K562 (cell line): ENCODE measurements around the gene GATC. TPM values are rescaled to one million over a fixed set of nuclear protein-coding genes. Genes with fewer than 3 reads are reported as not detected.

Experiments used
- ATAC-seq: fragments of 200-7000 bp; cut with Tn5 transposase; 3 replicates; pipeline ENCODE4 v1.9.1; 2020; ENCODE audit warnings: moderate library complexity
- BruUV-seq: library from RNA; stranded (reverse); fragments of 400-500 nt; replicated peaks from 2 replicates; lab custom pipeline; 2021; lab: Mats Ljungman, UMichigan
- CTCF ChIA-PET: fragments of 300-600 bp; formaldehyde crosslinking; extraction: SDS; loops from one replicate; lab custom pipeline; 2021; ENCODE audit warnings: low intra/inter-chr PET ratio; lab: Yijun Ruan, JAX
- POLR2A ChIA-PET: fragments of 300-600, 350-650 bp; sonication (Branson Sonifier 250); formaldehyde crosslinking; extraction: SDS; loops from one replicate; lab custom pipeline; 2021; ENCODE audit warnings: antibody characterized with exemption, inconsistent platforms; lab: Yijun Ruan, JAX
- DNase-seq, 4 experiments: peaks; one replicate each; pipeline versions ENCODE4 v3.0.0 to v3.0.0-alpha.2; 2011 to 2018; ENCODE audit warnings: low spot score in 3 of 4, mixed read lengths in 3 of 4; ENCODE audit errors: extremely low read depth in 1 of 4
- FAIRE-seq: peaks from 2 replicates; lab custom pipeline; 2011; peaks lifted over from hg19 to GRCh38; lab: Jason Lieb, UNC
- H2AFZ ChIP-seq: 2 replicates; pipeline ENCODE4 v1.6.0; 2011; ENCODE audit warnings: low read depth, low read length, control low read depth, inconsistent platforms
- H3K27ac ChIP-seq: fragments of 200-600 bp; 3 replicates; pipeline ENCODE4 v1.8.0; 2011; ENCODE audit warnings: low read depth, mild to moderate bottlenecking, control low read depth, inconsistent platforms, low read length, moderate library complexity, mixed read lengths; ENCODE audit errors: extremely low read depth
- H3K27me3 ChIP-seq, 2 experiments: fragments of 300-600 bp in 1 of 2; 2 replicates in 1 of 2; 3 replicates in 1 of 2; pipeline versions ENCODE4 v1.6.0 to v1.8.0; 2011; ENCODE audit warnings: inconsistent platforms in 2 of 2, low read length in 2 of 2, mild to moderate bottlenecking in 1 of 2, mixed read lengths in 1 of 2, moderate library complexity in 1 of 2; ENCODE audit not compliant: control insufficient read depth in 2 of 2, insufficient read depth in 2 of 2
- H3K36me3 ChIP-seq: fragments of 300-600 bp; 3 replicates; pipeline ENCODE4 v1.8.0; 2011; ENCODE audit warnings: mild to moderate bottlenecking, low read length, inconsistent platforms; ENCODE audit not compliant: control insufficient read depth, insufficient read depth
- H3K4me1 ChIP-seq, 2 experiments: fragments of 200-600 bp in 1 of 2; replicated peaks in 1 of 2; 2 replicates in 1 of 2; 3 replicates in 1 of 2; pipeline versions ENCODE4 v1.5.1 to v1.8.0; 2011; ENCODE audit warnings: inconsistent platforms in 2 of 2, low read length in 2 of 2, mild to moderate bottlenecking in 1 of 2, mixed read lengths in 1 of 2, moderate library complexity in 1 of 2; ENCODE audit not compliant: control insufficient read depth in 2 of 2, insufficient read depth in 2 of 2
- H3K4me2 ChIP-seq: 2 replicates; pipeline ENCODE4 v1.6.1; 2011; ENCODE audit warnings: low read length, control low read depth, inconsistent platforms, mixed read lengths; ENCODE audit not compliant: insufficient read depth
- H3K4me3 ChIP-seq: fragments of 200-600 bp; sonication (generic), shearing (Covaris generic); 2 replicates; pipeline ENCODE4 v1.5.1; 2016; ENCODE audit warnings: control low read depth, inconsistent platforms
- H3K79me2 ChIP-seq: fragments of 200-600 bp; 3 replicates; pipeline ENCODE4 v1.8.0; 2011; ENCODE audit warnings: low read length, inconsistent platforms; ENCODE audit not compliant: control insufficient read depth, insufficient read depth
- H3K9ac ChIP-seq, 2 experiments: 2 replicates each; pipeline versions ENCODE4 v1.6.0 to v1.6.1; 2011; ENCODE audit warnings: low read depth in 2 of 2, low read length in 2 of 2, control low read depth in 1 of 2, inconsistent platforms in 1 of 2, mild to moderate bottlenecking in 1 of 2, mixed read lengths in 1 of 2; ENCODE audit not compliant: insufficient read depth in 1 of 2
- H3K9me1 ChIP-seq: one replicate; pipeline ENCODE4 v1.6.0; 2011; ENCODE audit warnings: inconsistent platforms, mild to moderate bottlenecking, low read length, moderate library complexity; ENCODE audit not compliant: control insufficient read depth, insufficient read depth
- H3K9me3 ChIP-seq: replicated peaks from 2 replicates; pipeline ENCODE4 v1.5.1; 2011; ENCODE audit warnings: low read depth, low read length, inconsistent platforms; ENCODE audit not compliant: control insufficient read depth, insufficient read depth
- H4K20me1 ChIP-seq: replicated peaks from 2 replicates; pipeline ENCODE4 v1.6.1; 2011; ENCODE audit warnings: low read length, inconsistent platforms, mixed read lengths; ENCODE audit not compliant: control insufficient read depth, insufficient read depth
- CBX1 ChIP-seq: sonication (generic); IDR thresholded peaks from 2 replicates; pipeline ENCODE4 v1.6.1; 2016; ENCODE audit warnings: antibody characterized with exemption, low read depth, mild to moderate bottlenecking
- CREB1 ChIP-seq, 2 experiments: sonication (generic) in 1 of 2; formaldehyde crosslinking in 1 of 2; IDR thresholded peaks; 2 replicates each; pipeline versions ENCODE4 v1.6.1 to v1.8.0; 2012 to 2022; ENCODE audit warnings: inconsistent platforms in 1 of 2, mild to moderate bottlenecking in 1 of 2, missing genetic modification reagents in 1 of 2, moderate library complexity in 1 of 2
- CUX1 ChIP-seq: fragments of 200-800 bp; sonication (Bioruptor generic); IDR thresholded peaks from 2 replicates; pipeline ENCODE4 v1.6.1; 2016; ENCODE audit warnings: missing genetic modification characterization, missing compliant biosample characterization
- FOXM1 ChIP-seq, 2 experiments: fragments of 450-650 bp in 1 of 2; sonication (generic) in 1 of 2; formaldehyde crosslinking in 1 of 2; IDR thresholded peaks; 2 replicates each; pipeline versions ENCODE4 v1.6.1 to v1.9.0; 2017 to 2022; ENCODE audit warnings: low read depth in 2 of 2, mild to moderate bottlenecking in 2 of 2, missing genetic modification reagents in 1 of 2, moderate library complexity in 1 of 2
- NFXL1 ChIP-seq: fragments of 450-650 bp; formaldehyde crosslinking; IDR thresholded peaks from 2 replicates; pipeline ENCODE4 v1.4.0; 2021; ENCODE audit warnings: mild to moderate bottlenecking
- NR2C1 ChIP-seq, 2 experiments: fragments of 450-650 bp; IDR thresholded peaks; 2 replicates each; pipeline ENCODE4 v1.6.1; 2017; ENCODE audit warnings: mild to moderate bottlenecking in 2 of 2, antibody characterized with exemption in 1 of 2, inconsistent platforms in 1 of 2, missing compliant biosample characterization in 1 of 2, missing genetic modification characterization in 1 of 2
- ZNF740 ChIP-seq, 3 experiments: fragments of 200-800 bp in 1 of 3; sonication (Bioruptor generic) in 1 of 3; sonication (generic) in 1 of 3; formaldehyde crosslinking in 1 of 3; IDR thresholded peaks; 2 replicates each; pipeline versions ENCODE4 v1.6.1 to v1.8.0; 2016 to 2022; ENCODE audit warnings: mild to moderate bottlenecking in 2 of 3, missing compliant biosample characterization in 2 of 3, missing genetic modification characterization in 2 of 3, missing genetic modification reagents in 1 of 3
- WGBS: fragments of 100-300 bp; shearing (Covaris generic); methylation state at CpG from one replicate; pipeline ENCODE4 v1.1.6; 2016; ENCODE audit warnings: low coverage, mixed read lengths; ENCODE audit not compliant: insufficient coverage; ENCODE audit errors: missing lambda C conversion rate; 5-methylcytosine and 5-hydroxymethylcytosine counted together
- in situ Hi-C: fragments of 300-500 bp; cut with MboI; formaldehyde crosslinking; loops from 4 replicates; pipeline ENCODE4 v1.15.0; 2018; ENCODE audit warnings: inconsistent platforms, mixed read lengths
- intact Hi-C: fragments of 100-400 bp; cut with micrococcal nuclease; formaldehyde crosslinking; loops from 2 replicates; pipeline ENCODE4 v1.14.2; 2022
- polyA plus RNA-seq, 8 experiments: library from polyadenylated mRNA; depleted of rRNA in 4 of 8; stranded (reverse) in 5 of 8; unstranded in 3 of 8; fragments of >200 nt; fragmentation: Nextera tagmentation in 2 of 8; fragmentation: Illumina TruSeq in 1 of 8; extraction: Ambion mirVana in 2 of 8; extraction: Trizol in 1 of 8; gene quantifications; 2 replicates each; pipeline versions ENCODE4 v1.2.1 to v1.2.3, GENCODE V29; 2011 to 2014; ENCODE audit warnings: inconsistent platforms in 1 of 8, missing spikeins in 1 of 8
- total RNA-seq, 7 experiments: library from RNA; depleted of rRNA in 6 of 7; stranded (reverse); fragments of >200 nt in 6 of 7; fragmentation: Illumina TruSeq in 2 of 7; extraction: Trizol in 2 of 7; gene quantifications; 2 replicates each; pipeline versions ENCODE4 v1.2.1 to v1.2.3, GENCODE V29; 2011 to 2021; ENCODE audit warnings: low replicate concordance in 1 of 7

GATC gene
- total and polyA plus RNA-seq, 9 of the 15 experiments (the other 6 are each of a cell fraction or from before 2014, with no cell fraction given): 5.8 to 52.6 (median 28.2) TPM

GRCh38 chr12:120469450-120470149 is 23.4 kb downstream of the GATC start, which contains the start of gene SRSF9 (continued):
- no peak for TF ChIP-seq ZNF740 (CRISPR knock-in tag; IDR thresholded peaks at IDR 0.05)
- TF ChIP-seq ZNF740 (tag; IDR thresholded peaks at IDR 0.05): peak in 1 of 2 experiments; percentile 58; a peak in 1 of 4 replicates
- peak; percentile 23 for TF ChIP-seq CREB1 (IDR thresholded peaks at IDR 0.05)
- TF ChIP-seq CREB1 (CRISPR knock-in tag; IDR thresholded peaks at IDR 0.05): 0 out of 2 replicates have a peak, but pooled peaks have one; percentile 38
- peak; percentile 58; the same call in 1 of the 2 replicates for TF ChIP-seq CBX1
- TF ChIP-seq, all 486 proteins: peak for 164

GRCh38 chr12:120470150-120470784 is 24.0 kb downstream of the GATC start:
- peak overlapping the region; percentile 96 for H3K27ac ChIP-seq
- peak overlapping the region; percentile 97 for H3K4me2 ChIP-seq
- BruUV-seq: TSS peak; percentile 64
- H3K4me3 ChIP-seq: peak overlapping the region; percentile 90
- intact Hi-C loops (loop anchor here (2.0 kb wide), 1 partner anchor 59 kb away; the partner anchor contains the start of gene COQ5), in situ Hi-C loops (no loop called here)
- peaks cover 91% of the 10 kb centered on the region for H3K79me2 ChIP-seq
- 2% methylated on average over 26 of the region's 26 CpGs for WGBS
- peaks cover 28% of the 10 kb centered on the region for H4K20me1 ChIP-seq
- POLR2A ChIA-PET: interaction anchor here (0.5 to 3.1 kb wide), 7 partner anchors 10 to 269 kb away, joined by 3 to 16 read pairs (median 3); partner anchors contain the start of genes RNU4-1, RNU4-2 and RPLP0
- no peaks in the 10 kb centered on the region for H3K9me1 ChIP-seq
- peak overlapping the region; percentile 88 for H2AFZ ChIP-seq
- DNase-seq (no peak), FAIRE-seq (peak; percentile 79), ATAC-seq (peak; percentile 61)
- CTCF ChIA-PET: interaction anchor here (0.6 kb wide), 1 partner anchor 13 kb away, joined by 6 read pairs; no protein-coding TSS in a partner anchor
- H3K27me3 ChIP-seq: no peaks in the 10 kb centered on the region
- no peaks in the 10 kb centered on the region for H3K9me3 ChIP-seq
- peak overlapping the region; percentile 87 to 100 for H3K9ac ChIP-seq
- peaks cover 33 to 35% of the 10 kb centered on the region in 2 experiments for H3K4me1 ChIP-seq
- H3K36me3 ChIP-seq: peaks cover 33% of the 10 kb centered on the region
- TF ChIP-seq FOXM1 (IDR thresholded peaks at IDR 0.05; ENCODE audit: low read depth) (0 out of 2 replicates have a peak, but pooled peaks have one; percentile 1), FOXM1 (CRISPR knock-in tag; IDR thresholded peaks at IDR 0.05; ENCODE audit: low read depth) (no peak), NR2C1 (IDR thresholded peaks at IDR 0.05) (no peak; the same call in 1 of the 2 replicates), NR2C1 (tag; IDR thresholded peaks at IDR 0.05) (peak; percentile 15; the same call in 1 of the 2 replicates), CUX1 (no peak), NFXL1 (no peak)
